HG02840 (cell line): ENCODE data around the gene ASB2.

Experiments used
- ATAC-seq: cut with Tn5 transposase; IDR thresholded peaks from one replicate; pipeline ENCODE4 v1.9.1; 2021; ENCODE audit warnings: mild to moderate bottlenecking, moderate library complexity, moderate number of reproducible peaks; ENCODE audit not compliant: unreplicated experiment, low FRiP score

ASB2 gene

GRCh38 chr14:93911975-93912615 is 64.3 kb downstream of the ASB2 start:
- no peak for ATAC-seq

GRCh38 chr14:93909429-93910128 is 66.8 kb downstream of the ASB2 start:
- no peak for ATAC-seq

- no peak for ATAC-seq
Observed at GRCh38 chr14:93906341-93907329, 69.7 kb downstream of the ASB2 start.

DNA sequence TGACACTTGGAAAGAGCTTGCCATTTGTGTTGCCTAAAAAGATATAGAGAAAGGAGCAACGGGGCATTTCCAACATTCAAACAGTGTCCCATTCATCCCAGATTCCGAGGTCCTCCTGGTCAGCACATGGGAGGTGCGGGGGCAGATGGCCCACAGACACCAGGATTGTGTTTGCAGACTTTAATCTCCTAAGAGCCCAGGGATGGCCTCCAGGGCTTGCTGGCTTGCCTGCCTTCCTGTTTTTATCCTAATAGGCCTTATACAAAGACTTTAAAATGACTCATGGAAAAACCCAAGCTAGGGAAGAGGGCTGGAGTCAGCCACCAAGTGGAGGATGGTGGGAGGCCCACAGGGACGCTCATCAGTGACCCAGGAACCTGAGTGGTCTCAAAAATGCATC is 70.7 kb downstream of the ASB2 start:
- ATAC-seq: no peak

- no peak for ATAC-seq
Observed at GRCh38 chr14:93903342-93904184, 72.8 kb downstream of the ASB2 start.

GRCh38 chr14:93902619-93903307 is 73.6 kb downstream of the ASB2 start:
- ATAC-seq: no peak

DNA sequence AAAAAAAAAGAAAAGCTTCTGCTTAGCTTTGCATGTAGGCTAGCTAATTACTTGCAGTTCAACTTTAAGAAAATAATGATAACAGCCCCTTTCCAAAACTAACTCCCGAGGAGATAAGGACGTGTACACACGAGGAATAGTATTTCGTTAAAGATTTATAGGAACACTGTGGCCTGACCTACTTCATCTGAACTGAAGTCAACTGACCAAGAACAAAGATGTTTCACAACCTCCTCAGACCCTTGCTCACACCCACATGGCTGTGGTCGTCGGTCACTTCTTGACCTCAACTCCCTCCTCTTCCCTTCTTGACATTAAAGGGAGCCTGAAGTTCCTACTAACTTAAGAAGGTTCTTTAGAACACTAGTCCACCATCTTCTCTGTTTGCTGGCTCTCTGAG is 74.6 kb downstream of the ASB2 start:
- ATAC-seq: no peak

DNA sequence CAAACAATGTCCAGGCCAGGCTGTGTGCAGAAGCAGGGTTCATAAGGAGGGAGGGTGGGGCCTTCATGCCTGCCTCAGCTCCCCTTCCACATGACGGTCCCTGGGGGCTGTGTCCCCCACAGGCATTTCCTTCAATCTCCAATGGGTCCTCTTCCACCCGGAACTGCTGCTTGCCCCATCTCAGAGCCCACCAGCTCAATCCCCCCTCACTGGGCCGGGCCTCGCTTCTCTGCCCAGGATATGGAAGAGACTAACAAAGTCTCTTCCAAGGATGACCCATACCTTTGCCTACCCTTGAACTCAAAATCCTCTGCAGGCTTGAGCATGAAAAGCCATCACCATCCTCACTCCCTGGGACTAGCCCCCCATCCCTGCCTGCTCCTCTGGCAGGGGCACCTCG is 77.6 kb downstream of the ASB2 start:
- ATAC-seq: no peak

DNA sequence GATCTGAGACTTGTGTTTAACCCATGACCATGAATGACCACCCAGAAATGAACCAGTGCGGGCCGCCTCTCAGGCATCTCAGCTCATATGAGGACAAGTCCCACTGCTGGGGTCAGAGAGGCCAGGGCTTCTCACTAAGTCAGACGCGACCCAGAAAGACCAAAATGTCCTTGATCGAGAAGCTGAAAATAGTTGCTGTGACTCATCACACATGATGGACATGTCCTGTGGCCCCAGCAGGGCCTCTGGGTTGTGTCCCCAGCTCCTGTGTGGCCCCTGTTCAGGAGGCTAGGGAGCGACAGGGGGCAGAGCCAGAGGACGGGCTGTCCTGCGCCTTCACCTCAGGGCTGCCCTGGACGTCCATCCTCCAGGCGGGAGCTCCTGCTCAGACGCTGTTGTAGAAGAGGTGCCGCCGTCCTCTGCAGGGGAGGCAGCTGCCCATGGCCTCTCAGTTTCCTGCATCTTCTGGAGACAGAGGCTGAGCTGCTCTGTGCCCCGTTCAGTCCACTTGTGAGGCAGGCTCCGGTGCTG is 78.2 kb downstream of the ASB2 start:
- no peak for ATAC-seq

DNA sequence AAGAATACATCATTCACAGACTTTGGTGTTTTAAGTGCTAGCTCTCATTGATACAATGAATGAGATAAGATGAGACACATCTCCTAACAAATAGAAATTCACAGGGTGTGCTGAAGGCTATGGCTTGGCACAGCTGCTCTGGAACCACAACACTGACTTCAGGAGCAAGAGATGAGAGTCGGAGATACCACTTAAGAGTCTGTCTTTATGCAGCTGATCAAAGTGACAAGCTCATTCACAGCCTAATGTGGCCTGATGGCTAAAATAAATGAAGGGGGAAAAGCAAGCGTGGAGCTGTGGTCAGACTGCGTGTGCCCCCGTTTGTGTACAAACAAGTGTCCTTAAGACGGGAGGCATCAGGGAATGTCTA is 78.9 kb downstream of the ASB2 start:
- no peak for ATAC-seq

DNA sequence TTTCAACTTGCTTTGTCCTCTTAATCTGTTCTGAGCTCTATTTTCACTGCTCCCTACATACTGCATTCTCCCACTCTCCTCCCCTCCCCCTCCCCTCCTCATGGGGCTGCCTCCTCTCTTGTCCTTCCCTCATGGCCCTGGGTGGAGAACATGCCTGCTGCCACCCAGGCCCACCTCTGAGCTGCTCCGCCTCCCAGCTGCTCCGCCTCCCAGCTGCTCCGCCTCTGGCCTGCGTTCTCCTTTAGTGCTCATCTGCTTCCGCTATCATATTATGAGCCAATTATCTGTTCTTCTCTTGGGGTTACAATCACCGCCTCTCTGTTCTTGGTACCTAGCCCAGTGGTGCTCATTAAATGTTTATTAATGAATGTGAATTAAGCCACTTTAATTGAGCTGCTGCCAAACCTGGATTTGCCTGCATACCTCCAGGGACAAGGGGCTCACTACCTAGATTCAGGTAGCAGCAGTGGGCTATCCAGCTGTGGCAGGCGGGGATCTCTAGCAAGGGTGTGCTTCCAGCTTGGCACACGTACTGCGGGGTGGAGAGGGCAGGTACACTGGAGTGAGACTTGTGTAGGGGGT is 81.3 kb downstream of the ASB2 start:
- ATAC-seq: no peak

DNA sequence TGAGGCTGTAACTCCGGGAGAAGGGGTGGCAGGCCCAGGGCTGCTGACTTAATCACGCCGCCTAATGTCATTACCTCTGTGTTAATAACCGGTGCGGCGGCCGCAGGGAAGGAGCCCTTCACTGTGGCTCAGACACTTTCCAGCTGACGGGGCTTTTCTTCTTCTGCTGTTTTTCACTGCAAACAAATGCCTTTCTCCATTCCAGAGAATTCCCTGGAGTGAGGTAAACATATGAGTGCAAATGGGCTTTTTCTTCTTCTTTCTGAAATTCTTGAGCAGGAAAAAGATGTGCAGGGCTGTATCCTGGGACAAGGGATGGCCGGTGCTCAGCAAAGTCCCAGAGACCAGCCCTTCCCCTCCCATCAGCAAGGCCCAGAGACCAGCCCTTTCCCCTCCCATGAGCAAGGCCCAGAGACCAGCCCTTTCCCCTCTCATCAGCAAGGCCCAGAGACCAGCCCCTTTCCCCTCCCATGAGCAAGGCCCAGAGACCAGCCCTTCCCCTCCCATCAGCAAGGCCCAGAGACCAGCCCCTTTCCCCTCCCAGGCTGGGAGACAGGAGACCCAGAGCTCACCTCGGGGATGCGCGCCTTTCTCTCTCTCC is 82.6 kb downstream of the ASB2 start:
- no peak for ATAC-seq

- no peak for ATAC-seq
Observed at GRCh38 chr14:93892923-93893558, 83.3 kb downstream of the ASB2 start.

DNA sequence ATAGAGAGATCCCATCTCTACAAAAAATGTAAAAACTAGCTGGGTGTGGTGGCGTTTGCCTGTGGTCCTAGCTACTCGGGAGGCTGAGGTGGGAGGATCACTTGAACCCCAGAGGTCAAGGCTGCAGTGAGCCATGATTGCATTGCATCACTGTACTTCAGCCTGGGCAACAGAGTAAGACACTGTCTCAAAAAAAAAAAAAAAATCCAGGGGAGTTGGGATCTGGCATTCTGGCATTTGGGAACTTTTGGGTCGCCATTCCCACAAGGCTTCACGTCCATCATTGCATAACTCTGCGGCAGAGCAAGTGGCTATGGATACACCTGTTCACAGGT is 83.9 kb downstream of the ASB2 start:
- no peak for ATAC-seq

GRCh38 chr14:93891756-93892504 is 84.4 kb downstream of the ASB2 start:
- ATAC-seq: no peak

DNA sequence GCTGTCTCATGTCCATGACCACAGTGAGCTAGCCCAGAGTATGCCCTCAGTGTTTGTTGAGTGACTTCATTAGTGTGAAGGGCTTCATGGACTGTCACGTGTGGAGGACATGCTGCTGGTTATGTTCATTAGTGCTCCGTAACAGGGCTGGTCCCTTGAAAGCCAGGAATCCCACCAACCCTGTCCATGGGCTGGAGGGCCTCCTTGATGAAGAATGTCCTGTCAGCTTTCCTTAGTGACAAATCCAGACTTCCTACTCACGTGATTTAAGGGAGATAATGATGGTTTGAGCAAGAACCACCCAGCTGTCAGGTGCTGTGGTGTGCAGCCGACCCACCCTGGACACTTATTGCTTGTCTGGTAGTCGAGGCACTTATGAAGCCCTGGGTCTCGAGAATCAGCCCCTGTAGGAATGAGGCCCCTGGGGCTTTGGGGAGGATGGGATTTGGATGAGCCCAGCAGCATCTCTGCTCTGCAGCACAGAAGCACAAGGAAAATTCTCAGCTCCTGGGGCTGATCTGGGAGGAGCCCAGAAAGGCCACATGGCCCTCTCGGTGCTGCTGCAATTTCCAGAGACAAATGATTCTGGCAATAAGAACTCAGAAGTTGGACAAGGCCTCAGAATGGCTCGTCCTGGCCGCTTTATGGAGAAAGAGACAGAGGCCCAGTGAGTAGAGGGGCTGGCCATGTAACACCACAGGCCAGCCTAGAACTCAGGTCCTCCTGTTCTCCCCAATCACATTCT is 86.5 kb downstream of the ASB2 start:
- ATAC-seq: no peak

GRCh38 chr14:93888995-93889394 is 87.4 kb downstream of the ASB2 start:
- no peak for ATAC-seq
